PC-3 (cell line): ENCODE data around the gene AGBL1.

ENCODE experiments used
- CTCF ChIP-seq: fragments of 300-600 bp; sonication (generic); conservative IDR thresholded peaks from 2 replicates; pipeline ENCODE4 v1.5.1; 2017; ENCODE audit warnings: antibody characterized with exemption, low read depth, mild to moderate bottlenecking, low read length
- EZH2 ChIP-seq: fragments of 300-600 bp; sonication (generic); IDR thresholded peaks from one replicate; pipeline ENCODE4 v1.6.1; 2017; ENCODE audit warnings: antibody characterized with exemption, mild to moderate bottlenecking, low read length; ENCODE audit not compliant: unreplicated experiment
- EZH2phosphoT487 ChIP-seq: fragments of 300-600 bp; sonication (generic); IDR thresholded peaks from 2 replicates; pipeline ENCODE4 v1.6.1; 2018; ENCODE audit warnings: mild to moderate bottlenecking, antibody characterized with exemption, low read length, borderline replicate concordance

- TF ChIP-seq CTCF, result no peak
- no peak for TF ChIP-seq EZH2
- TF ChIP-seq EZH2phosphoT487, result no peak
These were observed 188.2 kb downstream of the AGBL1 start for GRCh38 chr15:86267892-86268291.
